GM12878 (cell line): ENCODE measurements around the gene SIK3. TPM values are rescaled to one million over a fixed set of nuclear protein-coding genes. Genes with fewer than 3 reads are reported as not detected.

Source experiments
- ATAC-seq: fragments of 200-7000 bp; cut with Tn5 transposase; 3 replicates; pipeline ENCODE4 v1.9.1; 2020; ENCODE audit warnings: mild to moderate bottlenecking, moderate library complexity
- BruUV-seq: library from RNA; stranded (reverse); fragments of 400-500 nt; replicated peaks from 2 replicates; lab custom pipeline; 2021; lab: Mats Ljungman, UMichigan
- CTCF ChIA-PET: fragments of 300-600 bp; sonication (Branson Sonifier 250); formaldehyde crosslinking; extraction: SDS; loops from one replicate; lab custom pipeline; 2021; ENCODE audit warnings: inconsistent platforms; lab: Yijun Ruan, JAX
- POLR2A ChIA-PET: fragments of 350-600 bp; formaldehyde crosslinking; extraction: SDS; loops from one replicate; lab custom pipeline; 2021; ENCODE audit warnings: inconsistent platforms; lab: Charles Lee
- RAD21 ChIA-PET: fragments of 300-600 bp; sonication (Branson Sonifier 250); formaldehyde crosslinking; loops from one replicate; lab custom pipeline; 2023; ENCODE audit warnings: antibody characterized with exemption; ENCODE audit not compliant: unreplicated experiment; lab: Charles Lee
- SMC1A ChIA-PET: fragments of 300-600 bp; sonication (Branson Sonifier 250); formaldehyde crosslinking; loops from one replicate; lab custom pipeline; 2023; ENCODE audit not compliant: unreplicated experiment, uncharacterized antibody; lab: Charles Lee
- DNase-seq: peaks from one replicate; pipeline ENCODE4 v3.0.0-alpha.2; 2011; ENCODE audit warnings: low read depth, low spot score
- FAIRE-seq: peaks from 3 replicates; lab custom pipeline; 2011; peaks lifted over from hg19 to GRCh38; lab: Jason Lieb, UNC
- H2AFZ ChIP-seq: 2 replicates; pipeline ENCODE4 v1.6.0; 2011; ENCODE audit warnings: low read depth, low read length, control low read depth; ENCODE audit not compliant: control insufficient read depth
- H3K27ac ChIP-seq: 2 replicates; pipeline ENCODE4 v1.5.1; 2011; ENCODE audit warnings: control low read depth; ENCODE audit not compliant: control insufficient read depth, insufficient read depth
- H3K27me3 ChIP-seq, 2 experiments: replicated peaks in 1 of 2; 2 replicates each; pipeline versions ENCODE4 v1.6.0 to v1.6.1; 2011; ENCODE audit warnings: low read length in 1 of 2; ENCODE audit not compliant: control insufficient read depth in 2 of 2, insufficient read depth in 2 of 2
- H3K36me3 ChIP-seq, 2 experiments: 2 replicates each; pipeline ENCODE4 v1.5.1; 2011; ENCODE audit warnings: low read length in 1 of 2; ENCODE audit not compliant: control insufficient read depth in 2 of 2, insufficient read depth in 2 of 2
- H3K4me1 ChIP-seq: 2 replicates; pipeline ENCODE4 v1.6.1; 2011; ENCODE audit warnings: mild to moderate bottlenecking, low read length, moderate library complexity, mixed read lengths; ENCODE audit not compliant: control insufficient read depth, insufficient read depth
- H3K4me2 ChIP-seq: 2 replicates; pipeline ENCODE4 v1.6.0; 2011; ENCODE audit warnings: control low read depth; ENCODE audit not compliant: control insufficient read depth, insufficient read depth
- H3K4me3 ChIP-seq: fragments of 200-600 bp; sonication (generic); 2 replicates; pipeline ENCODE4 v1.5.1; 2016
- H3K79me2 ChIP-seq: 2 replicates; pipeline ENCODE4 v1.6.0; 2011; ENCODE audit warnings: low read length; ENCODE audit not compliant: control insufficient read depth, insufficient read depth
- H3K9ac ChIP-seq: 2 replicates; pipeline ENCODE4 v1.8.0; 2011; ENCODE audit warnings: low read length, control low read depth, mixed read lengths; ENCODE audit not compliant: control insufficient read depth, insufficient read depth
- H3K9me3 ChIP-seq: replicated peaks from 3 replicates; pipeline ENCODE4 v1.5.1; 2011; ENCODE audit warnings: mild to moderate bottlenecking, low read length; ENCODE audit not compliant: control insufficient read depth, insufficient read depth
- H4K20me1 ChIP-seq: 2 replicates; pipeline ENCODE4 v1.6.0; 2011; ENCODE audit not compliant: control insufficient read depth, insufficient read depth
- BHLHE40 ChIP-seq, 2 experiments: fragments of 450-650 bp in 1 of 2; IDR thresholded peaks; 2 replicates each; pipeline ENCODE4 v1.6.1; 2011 to 2017; ENCODE audit warnings: low read depth in 2 of 2, borderline replicate concordance in 1 of 2, improper control_type of control experiment in 1 of 2, low read length in 1 of 2, mild to moderate bottlenecking in 1 of 2
- EZH2 ChIP-seq: IDR thresholded peaks from 2 replicates; pipeline ENCODE4 v1.6.1; 2012; ENCODE audit warnings: low read depth, mild to moderate bottlenecking, control low read depth, inconsistent platforms, low read length, borderline replicate concordance; ENCODE audit not compliant: control insufficient read depth
- HCFC1 ChIP-seq: fragments of 150-350 bp; IDR thresholded peaks from 2 replicates; pipeline ENCODE4 v1.6.1; 2014; ENCODE audit warnings: low read length
- JUNB ChIP-seq: IDR thresholded peaks from 2 replicates; pipeline ENCODE4 v1.6.1; 2016; ENCODE audit warnings: antibody characterized with exemption, mild to moderate bottlenecking
- KDM1A ChIP-seq: fragments of 200-600 bp; sonication (generic); IDR thresholded peaks from 2 replicates; pipeline ENCODE4 v1.6.1; 2016; ENCODE audit warnings: borderline replicate concordance
- MLLT1 ChIP-seq: fragments of 450-650 bp; IDR thresholded peaks from 2 replicates; pipeline ENCODE4 v1.6.1; 2016; ENCODE audit warnings: mild to moderate bottlenecking
- NFIC ChIP-seq: IDR thresholded peaks from 2 replicates; pipeline ENCODE4 v1.6.1; 2012; ENCODE audit warnings: low read depth, mild to moderate bottlenecking, inconsistent platforms, low read length, moderate library complexity
- POLR2AphosphoS5 ChIP-seq: IDR thresholded peaks from 2 replicates; pipeline ENCODE4 v1.6.1; 2011; ENCODE audit warnings: mild to moderate bottlenecking, low read length, inconsistent platforms
- SUZ12 ChIP-seq: fragments of 200-600 bp; sonication (generic); IDR thresholded peaks from one replicate; pipeline ENCODE4 v1.6.1; 2018; ENCODE audit warnings: antibody characterized with exemption, mild to moderate bottlenecking; ENCODE audit not compliant: unreplicated experiment
- USF2 ChIP-seq: IDR thresholded peaks from 2 replicates; pipeline ENCODE4 v1.6.1; 2011; ENCODE audit warnings: low read depth, low read length, improper control_type of control experiment, borderline replicate concordance
- YY1 ChIP-seq: IDR thresholded peaks from 2 replicates; pipeline ENCODE4 v1.6.1; 2011; ENCODE audit warnings: low read depth, mild to moderate bottlenecking, low read length
- ZNF217 ChIP-seq: fragments of 450-650 bp; IDR thresholded peaks from 2 replicates; pipeline ENCODE4 v1.6.1; 2017; ENCODE audit warnings: antibody characterized with exemption, mild to moderate bottlenecking
- in situ Hi-C: fragments of 300-500 bp; cut with MboI; formaldehyde crosslinking; loops from 9 replicates; pipeline ENCODE4 v1.14.3; 2018; ENCODE audit warnings: mixed read lengths
- intact Hi-C: fragments of 100-400 bp; cut with micrococcal nuclease; formaldehyde crosslinking; loops from one replicate; pipeline ENCODE4 v1.14.2; 2022; ENCODE audit not compliant: unreplicated experiment
- polyA plus RNA-seq, 11 experiments: library from polyadenylated mRNA; depleted of rRNA in 4 of 11; unstranded in 6 of 11; stranded (reverse) in 5 of 11; fragments of >200 nt; fragmentation: Nextera tagmentation in 4 of 11; fragmentation: Illumina TruSeq in 1 of 11; extraction: Ambion mirVana in 4 of 11; extraction: Trizol in 1 of 11; gene quantifications; 1 replicate in 1 of 11; 2 replicates in 10 of 11; pipeline versions ENCODE4 v1.2.1 to v1.2.3, GENCODE V29; 2011 to 2016; ENCODE audit warnings: inconsistent platforms in 2 of 11, missing spikeins in 2 of 11, low read depth in 1 of 11
- total RNA-seq, 4 experiments: library from RNA; depleted of rRNA in 3 of 4; stranded (reverse); fragments of >200 nt in 3 of 4; fragmentation: Illumina TruSeq in 1 of 4; extraction: Trizol in 1 of 4; gene quantifications; 2 replicates each; pipeline versions ENCODE4 v1.2.1 to v1.2.3, GENCODE V29; 2013 to 2021

Gene SIK3
- total and polyA plus RNA-seq, 10 of the 15 experiments (the other 5 are each of a cell fraction or from before 2014, with no cell fraction given): 2.5 to 31.9 (median 11.1) TPM

- ChIA-PET CTCF (no interaction called here), POLR2A (no interaction called here), RAD21 (no interaction called here), SMC1A (no interaction called here)
- no peak for FAIRE-seq
- Histone ChIP-seq H3K79me2 (no peaks in the 10 kb centered on the region), H4K20me1 (no peaks in the 10 kb centered on the region), H3K9me3 (no peaks in the 10 kb centered on the region), H3K4me3 (no peak overlapping the region), H3K36me3 (no peaks in the 10 kb centered on the region), H3K4me1 (no peaks in the 10 kb centered on the region), H3K27me3 (no peaks in the 10 kb centered on the region), H3K4me2 (no peak overlapping the region), H3K27ac (no peak overlapping the region), H2AFZ (no peak overlapping the region), H3K9ac (no peak overlapping the region)
- no peak for DNase-seq
- TF ChIP-seq BHLHE40 (IDR thresholded peaks at IDR 0.05; ENCODE audit: borderline replicate concordance in 1 of 2, low read depth in 2 of 2, low read length in 1 of 2) (no peak), USF2 (no peak), EZH2 (no peak), SUZ12 (no peak), YY1 (no peak), HCFC1 (no peak), ZNF217 (no peak), KDM1A (no peak), POLR2AphosphoS5 (no peak), NFIC (no peak), JUNB (no peak), MLLT1 (no peak)
- no TSS peak for BruUV-seq
- intact Hi-C loops: no loop called here
- in situ Hi-C loops: no loop called here
- no peak for ATAC-seq
Observed at GRCh38 chr11:117121176-117121575, 22.9 kb upstream of the SIK3 start.
